Keratinocyte (primary cell): ENCODE results near the gene SPATA2.

ENCODE experiments used
- CTCF ChIP-seq, 3 experiments: IDR thresholded peaks in 1 of 3; conservative IDR thresholded peaks in 1 of 3; optimal IDR thresholded peaks in 1 of 3; 2 replicates in 2 of 3; 3 replicates in 1 of 3; pipeline versions ENCODE3 to v1.5.1; 2011; ENCODE audit warnings: low read length in 3 of 3, mild to moderate bottlenecking in 3 of 3, moderate library complexity in 2 of 3, control low read depth in 1 of 3, inconsistent platforms in 1 of 3; ENCODE audit not compliant: insufficient read depth in 2 of 3; ENCODE audit errors: extremely low read depth in 1 of 3
- EZH2 ChIP-seq: IDR thresholded peaks from one replicate; pipeline ENCODE4 v1.6.1; 2012; ENCODE audit warnings: inconsistent platforms, mild to moderate bottlenecking, low read length, moderate library complexity

- TF ChIP-seq CTCF (optimal IDR thresholded peaks at IDR 0.05 in 1 of 3, IDR thresholded peaks at IDR 0.05 in 1 of 3, conservative IDR thresholded peaks at IDR 0.05 in 1 of 3; ENCODE audit: extremely low read depth in 1 of 3, insufficient read depth in 2 of 3, low read length in 3 of 3) (no peak), EZH2 (no peak)
These were observed 1.8 kb downstream of the SPATA2 start for GRCh38 chr20:49913399-49914047.
